ENCODE results near the gene JUP.

Gene JUP

GRCh38 chr17:41810659-41811548 lies 24.4 kb upstream of the JUP start:
- DNase-seq (ENCODE audit: low read depth in 2 of 2), result peak in 1 of 2 donors; percentile 22

- no peak for DNase-seq (ENCODE audit: low read depth in 2 of 2)
Observed at GRCh38 chr17:41806685-41807445, 20.4 kb upstream of the JUP start.

GRCh38 chr17:41803049-41804020 lies 16.8 kb upstream of the JUP start:
- no peak for DNase-seq (ENCODE audit: low read depth in 2 of 2)

GRCh38 chr17:41801374-41802271 lies 15.1 kb upstream of the JUP start:
- peak; percentile 63 to 74 for DNase-seq (ENCODE audit: low read depth in 2 of 2)

- no peak for DNase-seq (ENCODE audit: low read depth in 2 of 2)
Observed at GRCh38 chr17:41800601-41801373, 14.3 kb upstream of the JUP start.

- DNase-seq (ENCODE audit: low read depth in 2 of 2), result no peak
Observed at GRCh38 chr17:41799366-41799765, 12.9 kb upstream of the JUP start.

GRCh38 chr17:41797377-41797776 lies 10.9 kb upstream of the JUP start:
- DNase-seq (ENCODE audit: low read depth in 2 of 2), result no peak

- DNase-seq (ENCODE audit: low read depth in 2 of 2), result no peak
Observed at GRCh38 chr17:41796121-41796895, 9.8 kb upstream of the JUP start.

- no peak for DNase-seq (ENCODE audit: low read depth in 2 of 2)
Observed at GRCh38 chr17:41794540-41794975, 8.0 kb upstream of the JUP start.

- DNase-seq (ENCODE audit: low read depth in 2 of 2), result no peak
Observed at GRCh38 chr17:41793784-41794539, 7.5 kb upstream of the JUP start.

GRCh38 chr17:41792845-41793783 lies 6.6 kb upstream of the JUP start:
- DNase-seq (ENCODE audit: low read depth in 2 of 2), result no peak

GRCh38 chr17:41787021-41787418 lies 509 bp upstream of the JUP start:
- DNase-seq (ENCODE audit: low read depth in 2 of 2), result no peak

- DNase-seq (ENCODE audit: low read depth in 2 of 2), result no peak
Observed at GRCh38 chr17:41785859-41786226, 668 bp downstream of the JUP start.

- DNase-seq (ENCODE audit: low read depth in 2 of 2), result no peak
Observed at GRCh38 chr17:41785091-41785858, 1.2 kb downstream of the JUP start.

- no peak for DNase-seq (ENCODE audit: low read depth in 2 of 2)
Observed at GRCh38 chr17:41784207-41784744, 2.2 kb downstream of the JUP start.

GRCh38 chr17:41782142-41782541 lies 4.4 kb downstream of the JUP start:
- DNase-seq (ENCODE audit: low read depth in 2 of 2), result no peak
